Epithelial cell of proximal tubule (primary cell): ENCODE data around the gene AGGF1. TPM values are rescaled to one million over a fixed set of nuclear protein-coding genes. Genes with fewer than 3 reads are reported as not detected.

Source experiments
- DNase-seq: peaks from one replicate; pipeline ENCODE4 v3.0.0-alpha.2; 2011; ENCODE audit warnings: low read depth
- H3K4me3 ChIP-seq: 2 replicates; pipeline ENCODE4 v1.5.1; 2011; ENCODE audit warnings: low read depth, mild to moderate bottlenecking, low read length
- CTCF ChIP-seq: conservative IDR thresholded peaks from 2 replicates; pipeline ENCODE4 v1.5.1; 2012; ENCODE audit warnings: low read depth, mild to moderate bottlenecking, low read length
- total RNA-seq: library from RNA; depleted of rRNA; stranded (reverse); fragments of >200 nt; gene quantifications from 2 replicates; pipeline ENCODE4 v1.2.3, GENCODE V29; 2015

Gene AGGF1
- total RNA-seq, 1 donor from 2014 or later = 14.8 TPM

GRCh38 chr5:77028631-77029375, 1.4 kb upstream of the AGGF1 start:
- TF ChIP-seq CTCF = no peak
- H3K4me3 ChIP-seq = no peak overlapping the region
- DNase-seq = no peak

GRCh38 chr5:77029376-77029885, 773 bp upstream of the AGGF1 start:
- TF ChIP-seq CTCF = no peak
- H3K4me3 ChIP-seq = no peak overlapping the region
- DNase-seq = no peak

- TF ChIP-seq CTCF = no peak
- DNase-seq = no peak
- peak overlapping the region; percentile 84 for H3K4me3 ChIP-seq
Measured at GRCh38 chr5:77031891-77032290, 1.7 kb downstream of the AGGF1 start.

GRCh38 chr5:77032635-77033034, 2.4 kb downstream of the AGGF1 start:
- TF ChIP-seq CTCF = no peak
- no peak for DNase-seq
- H3K4me3 ChIP-seq = no peak overlapping the region

GRCh38 chr5:77033338-77033737, 3.1 kb downstream of the AGGF1 start:
- TF ChIP-seq CTCF = no peak
- H3K4me3 ChIP-seq = no peak overlapping the region
- DNase-seq = no peak

GRCh38 chr5:77035950-77036349, 5.7 kb downstream of the AGGF1 start:
- no peak for TF ChIP-seq CTCF
- DNase-seq = no peak
- no peak overlapping the region for H3K4me3 ChIP-seq
